Astrocyte (in vitro differentiated cells and primary cell): ENCODE data around the gene KIF2A. TPM values are rescaled to one million over a fixed set of nuclear protein-coding genes. Genes with fewer than 3 reads are reported as not detected.

ENCODE experiments used
- DNase-seq: peaks from one replicate; pipeline ENCODE4 v3.0.0-alpha.2; 2010; ENCODE audit warnings: low read depth
- FAIRE-seq: peaks from 2 replicates; lab custom pipeline; 2011; peaks lifted over from hg19 to GRCh38; lab: Jason Lieb, UNC
- H2AFZ ChIP-seq: 2 replicates; pipeline ENCODE4 v1.6.0; 2012; ENCODE audit warnings: low read depth, low read length, inconsistent platforms
- H3K27ac ChIP-seq: 2 replicates; pipeline ENCODE4 v1.5.1; 2011; ENCODE audit warnings: low read depth, low read length, inconsistent platforms
- H3K27me3 ChIP-seq: 2 replicates; pipeline ENCODE4 v1.6.0; 2011; ENCODE audit warnings: low read length, inconsistent platforms; ENCODE audit not compliant: insufficient read depth
- H3K36me3 ChIP-seq: 2 replicates; pipeline ENCODE4 v1.5.1; 2011; ENCODE audit warnings: low read length, inconsistent platforms; ENCODE audit not compliant: insufficient read depth
- H3K4me1 ChIP-seq: 2 replicates; pipeline ENCODE4 v1.5.1; 2011; ENCODE audit warnings: low read length, inconsistent platforms; ENCODE audit not compliant: insufficient read depth
- H3K4me2 ChIP-seq: 2 replicates; pipeline ENCODE4 v1.6.0; 2012; ENCODE audit warnings: low read length, inconsistent platforms
- H3K4me3 ChIP-seq: 2 replicates; pipeline ENCODE4 v1.5.1; 2011; ENCODE audit warnings: low read depth, mild to moderate bottlenecking, low read length, inconsistent platforms; ENCODE audit not compliant: insufficient read depth
- H3K79me2 ChIP-seq: 2 replicates; pipeline ENCODE4 v1.6.0; 2012; ENCODE audit warnings: mild to moderate bottlenecking, low read length, inconsistent platforms; ENCODE audit not compliant: insufficient read depth
- H3K9ac ChIP-seq: 2 replicates; pipeline ENCODE4 v1.6.0; 2012; ENCODE audit warnings: mild to moderate bottlenecking, low read length, inconsistent platforms
- H3K9me3 ChIP-seq: 2 replicates; pipeline ENCODE4 v1.5.1; 2012; ENCODE audit warnings: low read depth, mild to moderate bottlenecking, low read length, inconsistent platforms; ENCODE audit not compliant: insufficient read depth
- H4K20me1 ChIP-seq: 2 replicates; pipeline ENCODE4 v1.6.0; 2012; ENCODE audit warnings: low read length, inconsistent platforms; ENCODE audit not compliant: insufficient read depth
- H3K27ac Mint-ChIP-seq: one replicate; pipeline ENCODE4 v1.8.0; 2021; ENCODE audit warnings: mild to moderate bottlenecking, mixed read lengths; ENCODE audit not compliant: unreplicated experiment
- H3K27me3 Mint-ChIP-seq: one replicate; pipeline ENCODE4 v1.8.0; 2021; ENCODE audit warnings: low read depth, mixed read lengths; ENCODE audit not compliant: unreplicated experiment
- H3K36me3 Mint-ChIP-seq: one replicate; pipeline ENCODE4 v1.8.0; 2021; ENCODE audit warnings: low read depth, mixed read lengths; ENCODE audit not compliant: unreplicated experiment
- H3K4me1 Mint-ChIP-seq: one replicate; pipeline ENCODE4 v1.8.0; 2021; ENCODE audit warnings: low read depth, mixed read lengths; ENCODE audit not compliant: unreplicated experiment
- H3K4me3 Mint-ChIP-seq: one replicate; pipeline ENCODE4 v1.8.0; 2021; ENCODE audit warnings: mild to moderate bottlenecking, moderate library complexity, mixed read lengths; ENCODE audit not compliant: unreplicated experiment
- H3K9me3 Mint-ChIP-seq: one replicate; pipeline ENCODE4 v1.8.0; 2021; ENCODE audit warnings: mild to moderate bottlenecking, mixed read lengths; ENCODE audit not compliant: unreplicated experiment
- EZH2 ChIP-seq: IDR thresholded peaks from 2 replicates; pipeline ENCODE4 v1.6.1; 2012; ENCODE audit warnings: mild to moderate bottlenecking, low read length, inconsistent platforms; ENCODE audit not compliant: insufficient read depth
- total RNA-seq: library from RNA; stranded (reverse); gene quantifications from 2 replicates; pipeline ENCODE4 v1.2.1, GENCODE V29; 2021
- TF ChIP-seq, protein P1 (sequence below): IDR thresholded peaks from 2 replicates; pipeline ENCODE4 v1.5.1; 2011; ENCODE audit warnings: low read depth, mild to moderate bottlenecking, inconsistent platforms, low read length, moderate library complexity; ENCODE audit not compliant: insufficient read depth

The KIF2A gene
- total RNA-seq, 1 donor from 2014 or later, result 79.1 TPM

DNA sequence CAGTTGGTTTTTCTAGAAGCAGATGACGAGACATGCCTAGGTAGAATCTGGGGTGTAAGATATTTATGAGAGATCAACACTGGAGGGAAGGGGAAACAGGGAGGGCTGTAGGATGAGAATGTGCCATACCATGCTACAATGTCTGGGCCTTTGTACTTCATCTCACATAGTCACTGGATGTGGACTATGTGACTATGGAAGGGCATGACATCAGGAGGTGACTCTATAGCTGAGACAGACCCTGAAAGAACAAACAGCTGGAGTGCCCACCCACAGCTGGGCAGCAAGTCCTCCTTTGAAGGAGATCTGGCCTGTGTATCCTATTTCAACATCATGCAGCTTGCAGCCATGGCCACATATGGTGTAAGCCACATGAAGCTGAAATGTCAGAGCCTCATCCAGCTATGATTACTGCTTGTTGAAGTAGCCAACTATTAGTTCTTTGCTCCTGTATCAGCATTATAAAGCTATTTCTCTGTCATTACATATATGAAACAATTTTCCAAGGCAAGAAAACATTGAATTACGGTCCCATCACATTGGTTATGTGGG, 46.2 kb upstream of the KIF2A start:
- FAIRE-seq, result no peak

DNA sequence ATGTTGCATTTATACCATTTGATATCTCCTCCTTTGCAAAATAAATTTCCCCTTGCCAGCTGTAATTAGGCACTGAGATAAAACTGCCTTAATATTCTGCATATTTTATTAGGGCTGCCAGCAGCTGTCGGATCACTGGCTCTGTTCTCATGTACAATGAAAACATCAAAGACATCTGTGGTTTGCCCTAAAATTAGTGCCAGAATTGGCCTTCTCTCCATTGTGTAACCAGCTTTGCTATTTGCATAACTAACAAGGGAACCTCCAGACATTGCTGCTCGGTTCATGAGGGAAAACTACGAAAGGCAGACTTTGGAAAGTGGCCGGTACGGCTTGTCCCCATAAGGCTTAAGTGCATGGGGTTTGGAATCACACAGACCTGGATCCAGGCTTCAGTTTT, 45.5 kb upstream of the KIF2A start:
- no peaks in the 10 kb centered on the region for H3K27me3 ChIP-seq
- H3K9me3 ChIP-seq, result no peaks in the 10 kb centered on the region
- no peaks in the 10 kb centered on the region for H3K4me1 ChIP-seq
- no peak overlapping the region for H3K27ac Mint-ChIP-seq
- H3K27me3 Mint-ChIP-seq, result peaks cover 3% of the 10 kb centered on the region
- DNase-seq (no peak), FAIRE-seq (no peak)
- TF ChIP-seq, protein P1, sequence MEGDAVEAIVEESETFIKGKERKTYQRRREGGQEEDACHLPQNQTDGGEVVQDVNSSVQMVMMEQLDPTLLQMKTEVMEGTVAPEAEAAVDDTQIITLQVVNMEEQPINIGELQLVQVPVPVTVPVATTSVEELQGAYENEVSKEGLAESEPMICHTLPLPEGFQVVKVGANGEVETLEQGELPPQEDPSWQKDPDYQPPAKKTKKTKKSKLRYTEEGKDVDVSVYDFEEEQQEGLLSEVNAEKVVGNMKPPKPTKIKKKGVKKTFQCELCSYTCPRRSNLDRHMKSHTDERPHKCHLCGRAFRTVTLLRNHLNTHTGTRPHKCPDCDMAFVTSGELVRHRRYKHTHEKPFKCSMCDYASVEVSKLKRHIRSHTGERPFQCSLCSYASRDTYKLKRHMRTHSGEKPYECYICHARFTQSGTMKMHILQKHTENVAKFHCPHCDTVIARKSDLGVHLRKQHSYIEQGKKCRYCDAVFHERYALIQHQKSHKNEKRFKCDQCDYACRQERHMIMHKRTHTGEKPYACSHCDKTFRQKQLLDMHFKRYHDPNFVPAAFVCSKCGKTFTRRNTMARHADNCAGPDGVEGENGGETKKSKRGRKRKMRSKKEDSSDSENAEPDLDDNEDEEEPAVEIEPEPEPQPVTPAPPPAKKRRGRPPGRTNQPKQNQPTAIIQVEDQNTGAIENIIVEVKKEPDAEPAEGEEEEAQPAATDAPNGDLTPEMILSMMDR, result no peak
- no peak for TF ChIP-seq EZH2
- no peak overlapping the region for H3K4me3 ChIP-seq
- H3K9ac ChIP-seq, result no peak overlapping the region
- no peak overlapping the region for H3K4me2 ChIP-seq
- peaks cover 6% of the 10 kb centered on the region for H3K4me1 Mint-ChIP-seq
- H2AFZ ChIP-seq, result no peak overlapping the region
- no peaks in the 10 kb centered on the region for H3K36me3 Mint-ChIP-seq
- H3K9me3 Mint-ChIP-seq, result no peaks in the 10 kb centered on the region
- no peak overlapping the region for H3K27ac ChIP-seq
- no peak overlapping the region for H3K4me3 Mint-ChIP-seq
- H3K36me3 ChIP-seq, result no peaks in the 10 kb centered on the region
- no peaks in the 10 kb centered on the region for H3K79me2 ChIP-seq
- H4K20me1 ChIP-seq, result no peaks in the 10 kb centered on the region

More for the DNA sequence above, 46.2 kb upstream of the KIF2A start:
- Histone ChIP-seq H2AFZ (no peak overlapping the region), H3K36me3 (no peaks in the 10 kb centered on the region), H3K4me1 (no peaks in the 10 kb centered on the region), H4K20me1 (no peaks in the 10 kb centered on the region), H3K9me3 (no peaks in the 10 kb centered on the region), H3K27ac (no peak overlapping the region), H3K4me2 (no peak overlapping the region), H3K4me3 (no peak overlapping the region), H3K9ac (no peak overlapping the region), H3K27me3 (no peaks in the 10 kb centered on the region), H3K79me2 (no peaks in the 10 kb centered on the region)
- Mint-ChIP-seq H3K36me3 (no peaks in the 10 kb centered on the region), H3K27me3 (peaks cover 3% of the 10 kb centered on the region), H3K4me1 (peaks cover 6% of the 10 kb centered on the region), H3K9me3 (no peaks in the 10 kb centered on the region), H3K27ac (no peak overlapping the region), H3K4me3 (no peak overlapping the region)
- TF ChIP-seq, protein P1, result no peak
- no peak for TF ChIP-seq EZH2
- no peak for DNase-seq

DNA sequence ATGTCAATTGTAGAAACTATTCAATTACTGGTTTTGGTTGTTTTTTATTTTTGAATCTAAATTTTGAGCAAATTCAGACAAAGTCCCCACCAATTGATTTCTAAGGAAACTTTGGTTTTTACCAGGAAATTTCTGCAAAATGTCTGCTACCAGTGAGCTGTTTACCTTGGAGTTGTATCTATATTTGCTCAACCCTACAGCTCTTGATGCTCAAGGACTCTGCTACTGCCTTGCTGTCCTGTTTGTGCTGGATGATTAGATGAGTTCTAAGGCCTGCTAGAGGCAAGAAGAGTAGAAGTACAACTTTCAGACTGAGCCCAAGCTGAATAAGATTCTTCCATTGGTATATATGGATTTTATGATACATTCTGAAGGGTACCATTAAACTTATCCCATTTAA, 42.6 kb upstream of the KIF2A start:
- H3K9ac ChIP-seq, result no peak overlapping the region
- FAIRE-seq (no peak), DNase-seq (no peak)
- H4K20me1 ChIP-seq, result no peaks in the 10 kb centered on the region
- TF ChIP-seq, protein P1, result no peak
- no peak for TF ChIP-seq EZH2
- no peaks in the 10 kb centered on the region for H3K9me3 Mint-ChIP-seq
- H3K27me3 Mint-ChIP-seq, result peaks cover 3% of the 10 kb centered on the region
- H3K79me2 ChIP-seq, result no peaks in the 10 kb centered on the region
- H3K36me3 Mint-ChIP-seq, result no peaks in the 10 kb centered on the region
- H3K27ac Mint-ChIP-seq, result no peak overlapping the region
- no peak overlapping the region for H3K4me2 ChIP-seq
- no peak overlapping the region for H3K4me3 Mint-ChIP-seq
- H3K36me3 ChIP-seq, result no peaks in the 10 kb centered on the region
- no peak overlapping the region for H2AFZ ChIP-seq
- H3K4me1 Mint-ChIP-seq, result peaks cover 4% of the 10 kb centered on the region
- H3K27ac ChIP-seq, result no peak overlapping the region
- no peaks in the 10 kb centered on the region for H3K9me3 ChIP-seq
- H3K27me3 ChIP-seq, result no peaks in the 10 kb centered on the region
- H3K4me1 ChIP-seq, result no peaks in the 10 kb centered on the region
- H3K4me3 ChIP-seq, result no peak overlapping the region
